Chondrocyte (in vitro differentiated cells): ENCODE data around the gene ZNF740. TPM values are rescaled to one million over a fixed set of nuclear protein-coding genes. Genes with fewer than 3 reads are reported as not detected.

Experiments used
- DNase-seq: peaks from one replicate; pipeline ENCODE4 v3.0.0; 2021; ENCODE audit warnings: mixed read lengths, low spot score
- H3K27ac Mint-ChIP-seq: one replicate; pipeline ENCODE4 v1.8.0; 2021; ENCODE audit warnings: mild to moderate bottlenecking, moderate library complexity, mixed read lengths; ENCODE audit not compliant: unreplicated experiment
- H3K27me3 Mint-ChIP-seq: 2 replicates; pipeline ENCODE4 v1.8.0; 2021; ENCODE audit warnings: low read depth, mixed read lengths
- H3K36me3 Mint-ChIP-seq: 2 replicates; pipeline ENCODE4 v1.8.0; 2021; ENCODE audit warnings: low read depth, mixed read lengths
- H3K4me1 Mint-ChIP-seq: 2 replicates; pipeline ENCODE4 v1.8.0; 2021; ENCODE audit warnings: low read depth, mild to moderate bottlenecking, mixed read lengths
- H3K4me3 Mint-ChIP-seq: one replicate; pipeline ENCODE4 v1.8.0; 2021; ENCODE audit warnings: mild to moderate bottlenecking, moderate library complexity, mixed read lengths; ENCODE audit not compliant: unreplicated experiment
- H3K9me3 Mint-ChIP-seq: 2 replicates; pipeline ENCODE4 v1.8.0; 2021; ENCODE audit warnings: low read depth, mixed read lengths
- CTCF ChIP-seq: fragments of 200-600 bp; sonication (generic); IDR thresholded peaks from 2 replicates; pipeline ENCODE4 v1.5.0; 2021; ENCODE audit warnings: antibody characterized with exemption, mild to moderate bottlenecking, moderate library complexity
- total RNA-seq: library from RNA; stranded (reverse); gene quantifications from 3 replicates; pipeline ENCODE4 v1.2.1, GENCODE V29; 2021

Gene ZNF740
- total RNA-seq, 1 donor from 2014 or later, result 36.7 TPM

DNA sequence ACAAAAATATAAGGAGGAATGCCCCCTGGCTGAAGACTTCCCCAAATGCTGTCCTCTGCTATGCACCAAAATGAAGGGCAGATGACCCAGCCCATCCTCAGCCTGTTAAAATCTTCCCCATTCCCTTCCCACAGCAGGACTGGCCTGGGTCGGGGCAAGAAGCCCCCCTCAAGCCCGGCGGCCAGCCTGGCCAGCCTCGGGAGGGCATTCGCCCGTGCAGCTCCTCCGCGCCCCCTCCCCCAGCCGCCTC lies 51.1 kb downstream of the ZNF740 start:
- Mint-ChIP-seq H3K27me3 (no peaks in the 10 kb centered on the region), H3K4me3 (peak overlapping the region; percentile 73), H3K4me1 (peaks cover 35% of the 10 kb centered on the region), H3K36me3 (peaks cover 2% of the 10 kb centered on the region), H3K27ac (peak overlapping the region; percentile 61), H3K9me3 (no peaks in the 10 kb centered on the region)
- peak; percentile 48 for TF ChIP-seq CTCF
- no peak for DNase-seq

GRCh38 chr12:53231921-53232645 lies 51.6 kb downstream of the ZNF740 start, which contains the start of gene RARG:
Gene RARG, minus strand, starts transcription at chr12:53232209. Its CDS starts 4,664 bp downstream, at chr12:53227545.
- H3K4me1 Mint-ChIP-seq, result peaks cover 35% of the 10 kb centered on the region
- peak within 1 kb of the TSS; percentile 63 for H3K27ac Mint-ChIP-seq
- H3K36me3 Mint-ChIP-seq, result no peaks in the 10 kb centered on the region
- no peak for TF ChIP-seq CTCF
- no peaks in the 10 kb centered on the region for H3K27me3 Mint-ChIP-seq
- DNase-seq, result no peak
- H3K9me3 Mint-ChIP-seq, result no peaks in the 10 kb centered on the region
- peak within 1 kb of the TSS; percentile 81 for H3K4me3 Mint-ChIP-seq

DNA sequence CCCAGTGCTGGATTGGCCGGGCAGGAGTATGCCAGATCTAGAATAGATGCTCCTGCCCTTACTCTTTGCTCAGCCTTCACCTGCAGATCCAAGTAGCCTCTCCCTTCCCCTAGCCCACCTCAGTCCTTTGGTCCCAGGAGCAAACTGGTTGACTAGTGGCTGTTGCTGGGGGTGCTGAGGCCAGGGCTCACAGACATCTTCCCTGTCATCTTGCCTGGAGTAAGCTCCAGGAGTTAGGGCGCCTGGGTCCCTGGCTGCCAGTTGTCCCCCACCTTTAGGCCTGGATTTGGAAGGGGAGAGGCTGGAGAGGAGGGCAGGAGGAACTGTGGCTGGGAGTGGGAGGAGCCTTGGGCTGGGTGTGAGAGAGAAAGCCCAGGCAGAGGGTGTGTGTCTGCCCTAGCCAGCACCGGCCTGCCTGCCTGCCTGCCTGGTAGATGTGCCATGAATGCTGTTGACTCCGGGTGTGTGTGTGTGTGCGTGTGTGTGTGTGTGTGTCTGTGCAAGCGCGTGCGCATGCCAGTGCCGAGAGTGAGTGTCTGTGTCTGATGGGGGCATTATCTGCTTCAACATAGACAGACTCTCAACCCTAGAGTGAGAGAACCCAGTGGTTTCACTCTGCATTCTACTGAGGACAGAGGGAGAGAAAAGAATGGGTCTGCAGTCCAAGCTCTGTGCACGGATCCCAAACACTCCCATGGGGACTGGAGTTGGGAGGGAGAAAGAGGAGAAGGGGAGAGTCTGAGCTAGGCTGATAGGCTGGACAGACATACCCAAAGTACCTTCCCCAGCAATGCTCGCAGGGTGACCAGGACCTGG lies 52.3 kb downstream of the ZNF740 start:
- Mint-ChIP-seq H3K36me3 (no peaks in the 10 kb centered on the region), H3K4me1 (peaks cover 35% of the 10 kb centered on the region), H3K27me3 (no peaks in the 10 kb centered on the region), H3K27ac (peak overlapping the region; percentile 63), H3K4me3 (peak overlapping the region; percentile 81), H3K9me3 (no peaks in the 10 kb centered on the region)
- no peak for TF ChIP-seq CTCF
- DNase-seq, result no peak

GRCh38 chr12:53233671-53234121 lies 53.2 kb downstream of the ZNF740 start:
- no peak for DNase-seq
- no peaks in the 10 kb centered on the region for H3K27me3 Mint-ChIP-seq
- peaks cover 35% of the 10 kb centered on the region for H3K4me1 Mint-ChIP-seq
- no peaks in the 10 kb centered on the region for H3K9me3 Mint-ChIP-seq
- no peak for TF ChIP-seq CTCF
- no peak overlapping the region for H3K4me3 Mint-ChIP-seq
- no peaks in the 10 kb centered on the region for H3K36me3 Mint-ChIP-seq
- H3K27ac Mint-ChIP-seq, result no peak overlapping the region

GRCh38 chr12:53234271-53234914 lies 53.9 kb downstream of the ZNF740 start:
- no peak for TF ChIP-seq CTCF
- no peak for DNase-seq
- no peaks in the 10 kb centered on the region for H3K9me3 Mint-ChIP-seq
- peaks cover 35% of the 10 kb centered on the region for H3K4me1 Mint-ChIP-seq
- no peak overlapping the region for H3K4me3 Mint-ChIP-seq
- no peak overlapping the region for H3K27ac Mint-ChIP-seq
- no peaks in the 10 kb centered on the region for H3K27me3 Mint-ChIP-seq
- H3K36me3 Mint-ChIP-seq, result no peaks in the 10 kb centered on the region
